HG03439 (cell line): ENCODE measurements around the gene HDAC4.
"Not testable (repeated sequence)": the region's sequence is repeated elsewhere in the genome, so short reads cannot be mapped to it uniquely, and the experiment has no call there.

Experiments used
- ATAC-seq: cut with Tn5 transposase; IDR thresholded peaks from one replicate; pipeline ENCODE4 v1.9.1; 2021; ENCODE audit warnings: mild to moderate bottlenecking, moderate library complexity; ENCODE audit not compliant: unreplicated experiment

The HDAC4 gene

DNA sequence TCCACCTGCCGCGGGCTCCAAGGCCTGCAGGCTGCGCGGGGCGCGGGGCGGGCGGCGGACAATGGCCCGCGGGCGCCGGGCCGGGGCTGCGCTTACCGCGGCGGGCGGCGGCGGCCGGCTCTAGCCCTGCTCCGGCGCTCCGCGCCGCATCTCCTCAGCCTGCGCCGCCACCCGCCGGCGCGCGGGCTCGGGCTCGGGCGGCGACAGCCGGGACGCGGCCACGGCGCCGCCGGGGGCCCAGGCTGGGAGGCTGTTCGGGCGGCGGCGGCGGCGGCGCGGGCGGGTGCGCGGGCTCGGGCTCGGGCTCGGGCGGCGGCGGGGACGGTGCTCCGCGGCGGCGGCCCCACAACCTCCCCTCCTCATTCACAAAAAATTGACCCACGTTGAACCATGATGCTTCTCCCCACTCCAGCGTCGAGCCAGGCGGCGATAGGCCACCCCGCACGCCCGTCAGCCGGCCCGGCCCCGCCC, at the start of gene HDAC4:
TSS of gene HDAC4 (minus strand) at position 425 of the 471 bp plus-strand sequence. CDS start 48,321 bp downstream, outside the sequence.
- no peak for ATAC-seq

DNA sequence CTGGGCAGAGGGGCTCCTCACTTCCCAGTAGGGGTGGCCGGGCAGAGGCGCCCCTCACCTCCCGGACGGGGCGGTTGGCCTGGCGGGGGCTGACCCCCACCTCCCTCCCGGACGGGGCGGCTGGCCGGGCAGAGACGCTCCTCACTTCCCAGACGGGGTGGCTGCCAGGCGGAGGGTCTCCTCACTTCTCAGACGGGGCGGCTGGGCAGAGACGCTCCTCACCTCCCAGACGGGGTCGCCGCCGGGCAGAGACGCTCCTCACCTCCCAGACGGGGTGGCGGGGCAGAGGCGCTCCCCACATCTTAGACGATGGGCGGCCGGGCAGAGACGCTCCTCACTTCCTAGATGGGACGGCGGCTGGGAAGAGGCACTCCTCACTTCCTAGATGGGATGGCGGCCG, 48.6 kb upstream of the HDAC4 start:
- ATAC-seq, result not testable (repeated sequence)

DNA sequence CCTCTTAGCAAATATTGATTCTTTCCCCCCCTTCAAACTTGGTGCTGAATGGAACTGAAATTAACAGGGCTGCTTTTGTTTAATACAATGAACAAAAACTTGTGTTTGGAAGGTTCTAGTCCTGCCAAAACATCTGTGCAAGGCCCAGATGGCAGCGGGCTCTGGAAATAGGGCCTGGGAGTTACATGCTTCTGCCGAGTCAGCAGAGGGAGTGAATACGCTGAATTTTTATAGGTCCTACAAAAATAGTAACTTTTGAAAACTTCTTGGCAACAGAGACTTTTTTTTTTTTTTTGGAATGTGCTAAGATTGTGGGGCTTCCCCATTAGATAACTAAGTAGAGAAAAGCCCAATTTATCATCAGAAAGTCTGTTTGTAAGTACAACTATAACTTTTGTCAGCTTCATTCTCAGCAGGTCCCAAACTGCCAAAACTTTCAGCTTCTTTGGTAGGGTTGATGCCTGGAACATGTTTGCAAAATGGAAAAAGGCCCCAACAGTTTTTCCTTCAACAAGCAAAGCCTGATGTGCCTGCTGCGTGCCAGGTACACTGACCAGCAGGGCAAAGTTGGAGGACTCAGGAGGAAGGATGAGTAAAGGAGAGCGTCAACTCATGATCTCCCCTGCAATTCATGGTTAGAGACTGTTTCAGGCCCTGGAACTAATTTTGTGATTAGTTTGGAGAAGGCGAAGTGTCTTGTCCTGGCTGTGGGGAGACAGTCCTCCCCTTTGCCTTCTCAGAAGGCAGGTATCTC, 45.1 kb upstream of the HDAC4 start:
- ATAC-seq, result no peak

DNA sequence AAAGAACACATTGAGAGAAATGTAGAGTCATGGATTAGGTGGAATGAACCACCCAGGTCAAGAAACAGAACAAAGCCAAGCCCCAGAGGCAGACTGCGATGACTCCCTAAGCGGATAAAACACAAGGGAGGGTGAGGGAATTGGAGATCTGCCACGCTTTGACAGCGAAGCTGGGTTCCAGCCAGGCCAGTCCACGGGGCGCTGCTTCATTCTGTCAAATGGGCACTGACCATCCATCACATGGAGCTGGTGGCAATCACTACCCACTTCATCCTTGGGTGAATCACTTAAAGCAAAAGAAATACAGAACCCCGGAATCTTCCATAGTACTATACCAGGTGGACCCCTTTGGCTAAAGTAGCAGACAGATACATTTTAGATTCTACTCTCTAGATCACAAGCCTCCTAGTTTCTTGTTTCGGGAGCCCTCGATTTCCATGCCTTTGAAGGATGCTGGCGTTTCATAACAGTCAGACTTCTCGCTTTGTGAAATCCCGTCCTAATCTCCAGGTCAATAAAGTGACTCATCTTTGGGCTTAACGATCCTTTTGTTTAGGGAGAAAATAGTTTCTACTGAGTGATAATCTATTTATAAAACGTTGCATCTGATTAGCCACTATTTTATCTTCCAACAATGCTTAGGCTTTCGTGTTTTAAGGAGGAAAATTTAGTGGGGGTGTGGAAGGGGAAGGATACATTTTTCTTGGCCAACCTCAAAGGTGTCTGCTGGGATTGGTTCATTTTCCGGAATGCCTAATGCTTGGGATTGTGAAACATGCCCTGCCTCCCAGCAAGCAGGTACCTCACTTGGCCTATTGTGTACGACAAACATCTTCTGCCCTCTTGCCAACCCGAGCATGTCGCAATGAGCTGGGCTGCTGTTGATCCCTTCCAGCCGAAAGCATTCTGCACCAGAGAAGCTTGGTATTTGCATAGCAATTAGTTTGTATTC, 44.1 kb upstream of the HDAC4 start:
- no peak for ATAC-seq

GRCh38 chr2:239443666-239444567, 43.1 kb upstream of the HDAC4 start:
- ATAC-seq, result no peak

DNA sequence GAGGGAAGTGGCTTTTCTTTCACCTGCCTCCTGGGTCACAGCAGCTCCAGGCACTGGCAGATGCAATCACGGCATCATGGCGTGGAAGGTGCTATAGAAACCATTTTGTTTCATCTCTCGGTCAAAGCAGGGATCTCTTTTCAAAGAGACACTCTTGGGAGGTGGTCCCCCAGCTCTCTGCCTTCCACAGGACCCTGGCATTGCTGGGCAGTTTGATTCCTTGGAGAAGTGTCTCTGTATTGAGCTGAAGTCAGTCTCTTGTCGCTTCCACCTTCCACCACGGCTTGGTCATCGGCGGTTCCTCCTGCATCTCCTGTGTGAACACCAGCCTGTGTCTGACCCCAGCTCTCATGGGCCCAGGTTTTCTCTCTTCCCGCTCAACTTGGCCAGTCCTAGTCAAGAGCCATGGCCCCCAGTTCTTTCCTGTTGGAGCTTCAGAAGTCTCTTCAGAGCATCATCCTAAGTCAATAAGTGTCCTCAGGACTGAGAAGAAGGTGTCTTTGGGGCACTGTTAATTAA, 42.3 kb upstream of the HDAC4 start:
- no peak for ATAC-seq

GRCh38 chr2:239442192-239442591, 41.4 kb upstream of the HDAC4 start:
- ATAC-seq, result no peak

DNA sequence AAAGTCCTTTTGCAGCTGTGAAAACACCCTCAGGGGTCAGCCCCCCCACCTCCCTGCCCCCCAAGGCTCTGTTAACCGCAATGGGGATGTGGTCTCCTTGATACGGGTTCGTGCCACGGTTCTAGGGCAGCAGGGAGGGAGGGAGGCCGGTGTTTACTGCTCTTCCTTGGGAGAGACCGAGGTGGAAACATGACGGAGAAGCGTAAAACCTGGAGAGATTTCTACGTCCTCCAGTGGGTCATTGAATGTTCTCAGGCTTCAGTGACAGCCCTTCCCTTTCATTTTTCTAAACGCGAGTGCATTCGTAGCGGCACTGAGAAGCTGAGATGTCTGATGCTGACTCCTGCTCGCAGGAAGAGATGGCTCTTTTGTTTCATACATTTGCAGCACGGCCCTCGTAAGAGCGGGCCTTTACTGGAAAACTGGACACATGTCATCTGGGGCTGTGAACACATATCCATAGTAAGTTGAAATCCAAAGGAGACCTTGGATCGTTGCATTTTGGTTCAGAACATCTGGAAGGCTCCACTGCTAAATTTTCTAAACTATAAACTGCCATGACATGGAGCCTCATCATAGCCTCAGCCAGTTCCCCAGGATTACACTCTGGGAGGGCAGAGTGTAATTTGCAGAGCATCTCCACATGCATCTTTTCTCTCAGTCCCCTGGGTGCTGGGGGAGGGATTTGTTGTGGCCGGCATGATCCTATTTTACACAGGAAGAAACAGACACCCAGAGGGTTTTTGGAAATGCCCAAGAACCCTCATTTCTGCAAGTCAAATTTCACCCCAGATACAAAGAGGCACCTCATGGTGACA, 40.6 kb upstream of the HDAC4 start:
- ATAC-seq, result no peak

GRCh38 chr2:239440511-239440959, 39.7 kb upstream of the HDAC4 start:
- no peak for ATAC-seq

DNA sequence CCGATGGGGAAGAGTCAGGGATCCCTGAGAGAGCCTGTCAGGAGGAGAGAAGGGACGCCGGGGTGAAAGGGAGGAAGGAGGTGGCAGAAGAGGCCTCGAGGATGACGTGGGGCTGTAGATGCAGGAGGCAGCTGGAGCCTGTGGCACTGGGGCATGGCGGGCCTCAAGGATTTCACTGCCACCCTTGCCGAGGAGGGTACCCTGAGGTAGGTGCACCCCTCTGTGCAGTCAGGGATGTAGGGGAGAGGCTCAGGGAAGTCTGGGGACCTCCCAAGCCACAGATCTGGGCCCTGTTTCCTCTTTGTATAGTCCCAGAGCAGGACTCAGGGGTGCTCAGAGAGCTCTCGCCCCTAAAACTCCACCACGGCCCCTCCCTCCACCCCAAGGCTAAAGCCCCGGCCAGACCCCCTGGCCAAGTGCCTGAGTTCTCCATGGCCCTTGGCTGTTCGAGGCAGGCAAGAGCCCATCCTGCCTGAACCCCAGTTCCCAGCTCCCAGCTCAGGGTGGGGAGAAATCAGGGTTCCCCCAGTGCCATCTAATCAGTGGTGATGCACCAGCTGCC, 39.0 kb upstream of the HDAC4 start:
- ATAC-seq, result no peak

DNA sequence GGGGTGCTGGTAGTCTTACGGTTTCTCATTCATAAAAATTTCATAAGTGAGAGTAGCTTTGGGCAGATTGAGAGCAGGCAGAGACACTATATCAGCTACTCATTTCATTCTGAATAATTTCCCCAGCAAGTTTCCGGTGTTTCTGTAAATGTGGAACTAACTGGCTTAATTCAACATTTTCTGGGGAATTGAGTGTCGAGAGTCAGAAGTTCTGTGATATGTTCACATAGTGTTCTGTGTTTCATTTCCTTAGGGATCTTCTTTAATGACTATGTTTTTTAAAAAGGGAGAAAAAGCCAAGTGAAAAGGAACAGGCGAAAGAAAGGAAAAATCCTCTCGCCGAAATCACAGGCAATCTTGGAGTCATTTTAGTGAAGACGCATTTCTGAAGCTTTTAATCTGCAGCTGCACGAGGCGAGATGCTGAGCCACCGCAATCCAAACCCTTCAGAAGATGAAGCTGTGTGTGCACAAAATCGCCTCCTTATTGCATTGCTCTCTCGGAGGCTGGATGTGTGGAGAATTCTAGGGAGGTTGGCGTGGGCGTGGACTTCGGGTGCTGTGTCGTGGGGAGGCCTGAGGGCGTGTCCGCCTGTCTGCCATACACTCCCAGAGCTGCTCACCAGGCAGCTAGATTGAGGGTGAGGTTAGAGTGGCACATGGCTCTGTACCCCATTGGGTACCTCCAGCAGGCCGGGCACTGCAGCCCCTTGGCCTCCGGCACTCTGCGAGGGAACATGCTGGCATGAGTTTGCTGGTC, 38.4 kb upstream of the HDAC4 start:
- no peak for ATAC-seq

GRCh38 chr2:239438368-239438767, 37.5 kb upstream of the HDAC4 start:
- ATAC-seq, result no peak

- ATAC-seq, result no peak
These were observed 36.0 kb upstream of the HDAC4 start for GRCh38 chr2:239436669-239437335.

GRCh38 chr2:239436076-239436475, 35.3 kb upstream of the HDAC4 start:
- no peak for ATAC-seq

GRCh38 chr2:239433777-239434403, 33.1 kb upstream of the HDAC4 start:
- no peak for ATAC-seq

GRCh38 chr2:239432174-239432573, 31.4 kb upstream of the HDAC4 start:
- ATAC-seq, result no peak

DNA sequence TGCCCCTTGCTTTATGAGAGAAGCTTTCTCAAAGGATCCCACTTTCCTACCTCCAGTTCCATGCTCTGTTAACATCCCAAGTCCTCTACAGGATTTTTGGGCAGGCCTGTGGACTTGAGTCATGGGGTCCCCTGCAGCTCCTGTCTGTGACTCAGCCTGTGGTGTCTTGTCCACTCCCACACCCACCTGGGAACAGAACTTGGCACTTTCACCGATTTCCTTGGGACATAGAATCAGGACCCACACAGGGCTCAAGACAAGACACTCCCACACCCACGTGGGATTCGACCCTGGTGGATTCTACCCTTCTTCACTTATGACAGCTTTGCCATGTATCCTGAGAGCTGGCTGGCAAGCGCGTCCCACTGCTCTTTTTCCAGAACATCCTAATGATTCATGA, 30.7 kb upstream of the HDAC4 start:
- no peak for ATAC-seq
